Measurements from ENCODE around the gene CNN2. TPM values are rescaled to one million over a fixed set of nuclear protein-coding genes. Genes with fewer than 3 reads are reported as not detected.

The CNN2 gene
- total RNA-seq, 1 donor from 2014 or later = 76.1 TPM

GRCh38 chr19:1069009-1069779 is 42.8 kb downstream of the CNN2 start:
- Histone ChIP-seq H3K4me3 (peak overlapping the region in 1 of 2 donors; percentile 41), H3K27ac (peak overlapping the region; percentile 37), H3K36me3 (no peaks in the 10 kb centered on the region), H3K27me3 (no peaks in the 10 kb centered on the region), H3K4me1 (peaks cover 58% of the 10 kb centered on the region), H3K9me3 (no peaks in the 10 kb centered on the region)
- TF ChIP-seq POLR2AphosphoS5 (IDR thresholded peaks at IDR 0.05; ENCODE audit: insufficient read depth in 1 of 2, low read depth in 1 of 2) (peak in 1 of 2 donors; percentile 60), CTCF (IDR thresholded peaks at IDR 0.05) (no peak), POLR2A (IDR thresholded peaks at IDR 0.05) (no peak)
- DNase-seq (ENCODE audit: extremely low spot score in 2 of 2) = no peak
- intact Hi-C loops (cut with DNase I) = no loop called here

- H3K4me1 ChIP-seq = peaks cover 53% of the 10 kb centered on the region
- H3K27ac ChIP-seq = no peak overlapping the region
- H3K36me3 ChIP-seq = no peaks in the 10 kb centered on the region
- no peak overlapping the region for H3K4me3 ChIP-seq
- TF ChIP-seq CTCF (IDR thresholded peaks at IDR 0.05) (no peak), POLR2A (IDR thresholded peaks at IDR 0.05) (no peak), POLR2AphosphoS5 (IDR thresholded peaks at IDR 0.05; ENCODE audit: insufficient read depth in 1 of 2, low read depth in 1 of 2) (no peak)
- DNase-seq (ENCODE audit: extremely low spot score in 2 of 2) = no peak
- H3K27me3 ChIP-seq = no peaks in the 10 kb centered on the region
- no peaks in the 10 kb centered on the region for H3K9me3 ChIP-seq
- intact Hi-C loops (cut with DNase I) = no loop called here
These were observed 44.1 kb downstream of the CNN2 start for GRCh38 chr19:1070576-1070930.

GRCh38 chr19:1070931-1071791 is 44.8 kb downstream of the CNN2 start:
- Histone ChIP-seq H3K36me3 (no peaks in the 10 kb centered on the region), H3K4me1 (peaks cover 48% of the 10 kb centered on the region), H3K4me3 (peak overlapping the region in 1 of 2 donors; percentile 33), H3K27me3 (no peaks in the 10 kb centered on the region), H3K27ac (no peak overlapping the region), H3K9me3 (no peaks in the 10 kb centered on the region)
- no peak for TF ChIP-seq POLR2AphosphoS5 (IDR thresholded peaks at IDR 0.05; ENCODE audit: insufficient read depth in 1 of 2, low read depth in 1 of 2)
- no peak for TF ChIP-seq CTCF (IDR thresholded peaks at IDR 0.05)
- TF ChIP-seq POLR2A (IDR thresholded peaks at IDR 0.05) = no peak
- DNase-seq (ENCODE audit: extremely low spot score in 2 of 2) = no peak
- intact Hi-C loops (cut with DNase I) = no loop called here

GRCh38 chr19:1072371-1073015 is 46.1 kb downstream of the CNN2 start:
- intact Hi-C loops (cut with DNase I) = no loop called here
- no peak overlapping the region for H3K4me3 ChIP-seq
- no peaks in the 10 kb centered on the region for H3K9me3 ChIP-seq
- H3K36me3 ChIP-seq = no peaks in the 10 kb centered on the region
- TF ChIP-seq POLR2A (IDR thresholded peaks at IDR 0.05) (no peak), POLR2AphosphoS5 (IDR thresholded peaks at IDR 0.05; ENCODE audit: insufficient read depth in 1 of 2, low read depth in 1 of 2) (no peak), CTCF (IDR thresholded peaks at IDR 0.05) (no peak)
- H3K27me3 ChIP-seq = no peaks in the 10 kb centered on the region
- peaks cover 39% of the 10 kb centered on the region for H3K4me1 ChIP-seq
- no peak for DNase-seq (ENCODE audit: extremely low spot score in 2 of 2)
- no peak overlapping the region for H3K27ac ChIP-seq

Measured in vagina (tissue), 2 donors.